Measurements from ENCODE around the gene BARHL1.

The BARHL1 gene

GRCh38 chr9:132626285-132626684, 43.9 kb downstream of the BARHL1 start:
- DNase-seq: no peak

- no peak for DNase-seq
Observed at GRCh38 chr9:132627106-132627505, 44.7 kb downstream of the BARHL1 start.

GRCh38 chr9:132627594-132627993, 45.2 kb downstream of the BARHL1 start:
- no peak for DNase-seq

GRCh38 chr9:132628746-132629145, 46.3 kb downstream of the BARHL1 start:
- DNase-seq: no peak

GRCh38 chr9:132630116-132630515, 47.7 kb downstream of the BARHL1 start:
- DNase-seq: no peak

- no peak for DNase-seq
Observed at GRCh38 chr9:132630811-132631210, 48.4 kb downstream of the BARHL1 start.

- no peak for DNase-seq
Observed at GRCh38 chr9:132631280-132631679, 48.9 kb downstream of the BARHL1 start.

GRCh38 chr9:132631685-132632084, 49.3 kb downstream of the BARHL1 start:
- no peak for DNase-seq

- DNase-seq: no peak
Observed at GRCh38 chr9:132632413-132633129, 50.2 kb downstream of the BARHL1 start.

- no peak for DNase-seq
Observed at GRCh38 chr9:132634327-132634726, 51.9 kb downstream of the BARHL1 start.

GRCh38 chr9:132637351-132637750, 54.9 kb downstream of the BARHL1 start:
- no peak for DNase-seq

- no peak for DNase-seq
Observed at GRCh38 chr9:132637801-132638200, 55.4 kb downstream of the BARHL1 start.

GRCh38 chr9:132638240-132638639, 55.8 kb downstream of the BARHL1 start:
- DNase-seq: no peak

GRCh38 chr9:132639322-132639721, 56.9 kb downstream of the BARHL1 start:
- DNase-seq: no peak
